Loucy (cell line): ENCODE results near the gene IFIT1B.
"Not testable (repeated sequence)": the region's sequence is repeated elsewhere in the genome, so short reads cannot be mapped to it uniquely, and the experiment has no call there.

Source experiments
- H2AFZ ChIP-seq: fragments of 200-600 bp; sonication (generic); 2 replicates; pipeline ENCODE4 v1.6.0; 2016; ENCODE audit warnings: antibody characterized with exemption, mild to moderate bottlenecking, low read length, moderate library complexity
- H3F3A ChIP-seq: fragments of 200-600 bp; 2 replicates; pipeline ENCODE4 v1.6.0; 2016; ENCODE audit warnings: antibody characterized with exemption, low read depth, mild to moderate bottlenecking
- H3K27me3 ChIP-seq: fragments of 200-600 bp; sonication (generic); 2 replicates; pipeline ENCODE4 v1.6.1; 2014; ENCODE audit warnings: low read length, mild to moderate bottlenecking; ENCODE audit not compliant: insufficient read depth, poor library complexity, severe bottlenecking
- H3K36me3 ChIP-seq: fragments of 200-600 bp; sonication (generic); 2 replicates; pipeline ENCODE4 v1.6.1; 2016; ENCODE audit warnings: low read length; ENCODE audit not compliant: insufficient read depth
- H3K4me1 ChIP-seq: fragments of 200-600 bp; sonication (generic); 2 replicates; pipeline ENCODE4 v1.5.1; 2014; ENCODE audit warnings: low read length, mild to moderate bottlenecking; ENCODE audit not compliant: insufficient read depth, poor library complexity, severe bottlenecking
- H3K4me2 ChIP-seq: fragments of 200-600 bp; sonication (generic); 2 replicates; pipeline ENCODE4 v1.6.0; 2014; ENCODE audit warnings: antibody characterized with exemption, low read length, low read depth, mild to moderate bottlenecking; ENCODE audit not compliant: poor library complexity, severe bottlenecking
- H3K4me3 ChIP-seq: fragments of 200-600 bp; sonication (generic); 2 replicates; pipeline ENCODE4 v1.5.1; 2014; ENCODE audit warnings: low read length, mild to moderate bottlenecking, mixed read lengths; ENCODE audit not compliant: poor library complexity, severe bottlenecking
- H3K79me2 ChIP-seq: fragments of 200-600 bp; sonication (generic); 2 replicates; pipeline ENCODE4 v1.6.1; 2014; ENCODE audit warnings: low read length; ENCODE audit not compliant: insufficient read depth
- H3K9ac ChIP-seq: fragments of 200-600 bp; sonication (generic); 2 replicates; pipeline ENCODE4 v1.6.0; 2014; ENCODE audit warnings: mild to moderate bottlenecking, low read depth, low read length, moderate library complexity; ENCODE audit not compliant: poor library complexity, severe bottlenecking
- H3K9me2 ChIP-seq: fragments of 200-600 bp; sonication (generic); replicated peaks from 2 replicates; pipeline ENCODE4 v1.6.1; 2016; ENCODE audit warnings: low read depth, low read length, mixed read lengths
- H3K9me3 ChIP-seq: fragments of 200-600 bp; sonication (generic); 2 replicates; pipeline ENCODE4 v1.6.1; 2014; ENCODE audit warnings: mild to moderate bottlenecking, antibody characterized with exemption, low read length, low read depth; ENCODE audit not compliant: insufficient read depth
- H4K20me1 ChIP-seq: fragments of 200-600 bp; sonication (generic); 2 replicates; pipeline ENCODE4 v1.6.0; 2014; ENCODE audit warnings: antibody characterized with exemption, low read length, mild to moderate bottlenecking; ENCODE audit not compliant: insufficient read depth, poor library complexity, severe bottlenecking
- EZH2phosphoT487 ChIP-seq: fragments of 200-600 bp; IDR thresholded peaks from 2 replicates; pipeline ENCODE4 v1.6.1; 2018; ENCODE audit warnings: antibody characterized with exemption, mild to moderate bottlenecking, moderate library complexity, borderline replicate concordance
- TF ChIP-seq, protein P1 (sequence below): fragments of 200-600 bp; sonication (generic); conservative IDR thresholded peaks from 2 replicates; pipeline ENCODE4 v1.5.1; 2014; ENCODE audit warnings: mild to moderate bottlenecking, antibody characterized with exemption, low read length

Gene IFIT1B, protein sequence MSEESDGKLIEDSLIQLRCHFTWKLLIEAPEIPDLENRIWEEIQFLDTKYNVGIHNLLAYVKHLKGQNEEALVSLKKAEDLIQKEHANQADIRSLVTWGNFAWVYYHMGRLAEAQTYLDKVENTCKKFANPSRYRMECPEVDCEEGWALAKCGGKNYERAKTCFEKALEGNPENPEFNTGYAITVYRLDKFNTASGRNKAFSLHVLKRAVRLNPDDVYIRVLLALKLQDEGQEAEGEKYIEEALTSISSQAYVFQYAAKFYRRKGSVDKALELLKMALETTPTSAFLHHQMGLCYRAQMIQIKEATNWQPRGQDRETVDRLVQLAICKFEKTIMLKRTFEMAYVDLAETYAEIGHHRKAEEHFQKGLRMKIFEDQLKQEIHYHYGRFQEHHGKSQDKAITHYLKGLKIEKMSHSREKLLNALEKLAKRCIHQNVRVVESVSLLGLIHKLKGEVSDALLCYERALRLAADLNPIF

DNA sequence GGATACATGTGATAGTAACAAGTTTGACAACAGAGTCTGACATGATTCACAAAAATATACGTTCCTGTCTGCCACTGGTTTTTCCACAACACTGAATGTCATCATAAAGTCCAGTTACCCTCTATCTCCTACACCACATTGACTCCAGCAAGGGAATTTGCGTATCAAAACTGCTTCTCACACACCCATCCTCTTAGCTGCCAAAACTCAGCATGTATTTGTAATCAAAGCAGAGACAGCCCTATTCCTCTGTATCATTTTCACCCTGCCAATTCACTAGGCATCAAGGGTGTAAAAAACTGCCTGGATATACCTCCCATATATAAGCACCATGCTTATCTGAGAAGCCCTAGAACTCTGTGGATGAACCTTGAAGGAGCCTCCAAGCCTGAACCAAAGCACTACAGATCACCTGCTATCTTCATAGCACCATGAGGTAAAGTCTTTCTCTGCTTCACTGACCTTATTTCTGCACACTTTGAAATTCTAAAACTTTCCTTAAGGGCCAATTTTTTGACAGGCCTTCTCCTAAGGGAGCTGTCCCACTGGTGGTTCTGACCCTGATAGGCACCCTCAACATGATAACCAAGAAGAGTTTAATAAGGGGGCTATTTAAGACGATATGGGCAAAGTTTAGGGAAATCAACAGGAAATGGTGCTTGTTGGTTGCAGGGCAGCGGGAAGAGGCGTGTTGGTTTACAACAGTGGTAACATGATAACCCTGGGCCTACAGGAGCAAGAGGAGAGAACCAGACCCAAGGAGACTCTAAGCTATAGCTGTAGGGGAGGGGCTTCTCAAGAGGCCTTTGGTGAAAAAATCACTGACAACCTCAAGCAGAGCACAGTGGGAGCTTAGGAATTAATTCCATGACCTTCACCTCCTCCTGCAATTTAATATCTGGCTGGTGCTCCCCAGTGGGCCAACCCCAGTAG, at the start of gene IFIT1B:
TSS of gene IFIT1B (plus strand) at position 352 of the 933 bp plus-strand sequence. CDS start at position 432, 80 bp downstream.
- H4K20me1 ChIP-seq: no peaks in the 10 kb centered on the region
- no peak within 1 kb of the TSS for H3K9ac ChIP-seq
- no peaks in the 10 kb centered on the region for H3K27me3 ChIP-seq
- no peaks in the 10 kb centered on the region for H3F3A ChIP-seq
- no peak within 1 kb of the TSS for H2AFZ ChIP-seq
- no peaks in the 10 kb centered on the region for H3K36me3 ChIP-seq
- H3K9me3 ChIP-seq: no peaks in the 10 kb centered on the region
- TF ChIP-seq, protein P1, sequence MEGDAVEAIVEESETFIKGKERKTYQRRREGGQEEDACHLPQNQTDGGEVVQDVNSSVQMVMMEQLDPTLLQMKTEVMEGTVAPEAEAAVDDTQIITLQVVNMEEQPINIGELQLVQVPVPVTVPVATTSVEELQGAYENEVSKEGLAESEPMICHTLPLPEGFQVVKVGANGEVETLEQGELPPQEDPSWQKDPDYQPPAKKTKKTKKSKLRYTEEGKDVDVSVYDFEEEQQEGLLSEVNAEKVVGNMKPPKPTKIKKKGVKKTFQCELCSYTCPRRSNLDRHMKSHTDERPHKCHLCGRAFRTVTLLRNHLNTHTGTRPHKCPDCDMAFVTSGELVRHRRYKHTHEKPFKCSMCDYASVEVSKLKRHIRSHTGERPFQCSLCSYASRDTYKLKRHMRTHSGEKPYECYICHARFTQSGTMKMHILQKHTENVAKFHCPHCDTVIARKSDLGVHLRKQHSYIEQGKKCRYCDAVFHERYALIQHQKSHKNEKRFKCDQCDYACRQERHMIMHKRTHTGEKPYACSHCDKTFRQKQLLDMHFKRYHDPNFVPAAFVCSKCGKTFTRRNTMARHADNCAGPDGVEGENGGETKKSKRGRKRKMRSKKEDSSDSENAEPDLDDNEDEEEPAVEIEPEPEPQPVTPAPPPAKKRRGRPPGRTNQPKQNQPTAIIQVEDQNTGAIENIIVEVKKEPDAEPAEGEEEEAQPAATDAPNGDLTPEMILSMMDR: no peak
- TF ChIP-seq EZH2phosphoT487: no peak
- H3K4me2 ChIP-seq: no peak within 1 kb of the TSS
- H3K9me2 ChIP-seq: no peaks in the 10 kb centered on the region
- no peak within 1 kb of the TSS for H3K4me3 ChIP-seq
- H3K4me1 ChIP-seq: no peaks in the 10 kb centered on the region
- H3K79me2 ChIP-seq: no peaks in the 10 kb centered on the region

DNA sequence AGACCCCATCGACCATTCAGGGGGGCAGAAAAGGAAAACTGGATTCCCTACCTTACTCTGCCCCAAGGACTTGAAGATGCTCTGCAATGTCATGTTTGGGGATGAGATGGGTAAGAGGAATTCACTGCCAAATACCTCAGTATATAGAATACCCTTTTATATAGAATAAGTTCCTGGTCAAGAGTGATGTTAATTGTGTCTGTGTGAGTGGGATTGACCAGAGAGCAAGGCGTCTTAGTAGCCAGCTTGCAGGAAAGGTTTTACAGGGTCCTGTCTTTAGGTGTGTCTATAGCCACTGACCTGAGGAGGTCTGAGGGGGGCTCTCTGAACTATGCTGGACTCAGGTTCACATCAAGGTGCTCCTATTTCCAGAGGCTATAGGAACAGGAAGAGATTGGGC, 48.7 kb upstream of the IFIT1B start:
- H3K27me3 ChIP-seq: no peaks in the 10 kb centered on the region
- peaks cover 48% of the 10 kb centered on the region for H3K4me1 ChIP-seq
- no peaks in the 10 kb centered on the region for H4K20me1 ChIP-seq
- no peaks in the 10 kb centered on the region for H3F3A ChIP-seq
- TF ChIP-seq, protein P1: no peak
- no peak for TF ChIP-seq EZH2phosphoT487
- no peaks in the 10 kb centered on the region for H3K36me3 ChIP-seq
- no peak overlapping the region for H2AFZ ChIP-seq
- no peak overlapping the region for H3K9ac ChIP-seq
- no peaks in the 10 kb centered on the region for H3K79me2 ChIP-seq
- H3K4me2 ChIP-seq: peak overlapping the region; percentile 62
- H3K9me2 ChIP-seq: no peaks in the 10 kb centered on the region
- no peaks in the 10 kb centered on the region for H3K9me3 ChIP-seq
- peak overlapping the region; percentile 5 for H3K4me3 ChIP-seq

DNA sequence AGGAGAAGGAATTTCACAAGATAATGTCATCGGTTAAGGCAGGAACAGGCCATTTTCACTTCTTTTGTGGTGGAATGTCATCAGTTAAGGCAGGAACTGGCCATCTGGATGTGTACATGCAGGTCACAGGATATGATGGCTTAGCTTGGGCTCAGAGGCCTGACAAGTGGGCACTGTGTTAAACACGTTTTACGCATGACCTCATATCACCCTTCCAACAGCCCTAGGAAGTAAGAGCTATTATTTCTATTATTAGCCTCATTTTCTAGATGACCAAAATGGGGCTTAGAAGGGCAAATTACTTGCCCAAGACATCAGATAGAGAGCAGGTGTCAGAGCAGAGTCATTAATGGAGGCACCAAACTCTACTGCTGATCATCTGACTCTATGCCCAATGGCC, 47.8 kb upstream of the IFIT1B start:
- H3F3A ChIP-seq, H2AFZ ChIP-seq, H3K4me3 ChIP-seq, H3K79me2 ChIP-seq, H4K20me1 ChIP-seq, H3K27me3 ChIP-seq, H3K36me3 ChIP-seq, H3K9me3 ChIP-seq, H3K9me2 ChIP-seq, H3K9ac ChIP-seq: not testable (repeated sequence)
- peak overlapping the region; percentile 14 for H3K4me2 ChIP-seq
- H3K4me1 ChIP-seq: peaks cover 48% of the 10 kb centered on the region
